Activated T-helper 9 cell treated with anti-CD3 and anti-CD28 coated beads, Interleukin-2, amount 50 U/mL, for 16 hours (primary cell): ENCODE results near the gene DERA.
"Not testable (repeated sequence)": the region's sequence is repeated elsewhere in the genome, so short reads cannot be mapped to it uniquely, and the experiment has no call there.

Experiments used
- DNase-seq: peaks from one replicate; pipeline ENCODE4 v3.0.0-alpha.2; 2020; ENCODE audit warnings: low read depth

Gene DERA

GRCh38 chr12:15963271-15963670, 52.1 kb downstream of the DERA start:
- no peak for DNase-seq

- DNase-seq, result no peak
Measured at GRCh38 chr12:15966426-15966825, 55.3 kb downstream of the DERA start.

- DNase-seq, result not testable (repeated sequence)
Measured at GRCh38 chr12:15967053-15967452, 55.9 kb downstream of the DERA start.

GRCh38 chr12:15971211-15971610, 60.1 kb downstream of the DERA start:
- no peak for DNase-seq

GRCh38 chr12:15972894-15973293, 61.8 kb downstream of the DERA start:
- DNase-seq, result no peak

- no peak for DNase-seq
Measured at GRCh38 chr12:15977999-15978951, 67.1 kb downstream of the DERA start.

GRCh38 chr12:15979096-15980092, 68.3 kb downstream of the DERA start:
- no peak for DNase-seq

- DNase-seq, result no peak
Measured at GRCh38 chr12:15982071-15982470, 70.9 kb downstream of the DERA start.

GRCh38 chr12:15982471-15982870, 71.3 kb downstream of the DERA start:
- no peak for DNase-seq

GRCh38 chr12:15982921-15983320, 71.8 kb downstream of the DERA start:
- no peak for DNase-seq

- no peak for DNase-seq
Measured at GRCh38 chr12:15984097-15984800, 73.1 kb downstream of the DERA start.

- DNase-seq, result no peak
Measured at GRCh38 chr12:15984963-15985362, 73.8 kb downstream of the DERA start.

GRCh38 chr12:15987696-15988095, 76.6 kb downstream of the DERA start:
- DNase-seq, result no peak

GRCh38 chr12:15988983-15989755, 78.0 kb downstream of the DERA start:
- DNase-seq, result no peak

GRCh38 chr12:15995801-15996200, 84.7 kb downstream of the DERA start:
- DNase-seq, result no peak

GRCh38 chr12:15996254-15996653, 85.1 kb downstream of the DERA start:
- DNase-seq, result no peak

- DNase-seq, result no peak
Measured at GRCh38 chr12:15996948-15997347, 85.8 kb downstream of the DERA start.

- no peak for DNase-seq
Measured at GRCh38 chr12:15997910-15998309, 86.8 kb downstream of the DERA start.

- no peak for DNase-seq
Measured at GRCh38 chr12:16002880-16003279, 91.7 kb downstream of the DERA start.

- DNase-seq, result no peak
Measured at GRCh38 chr12:16003460-16003859, 92.3 kb downstream of the DERA start.

- DNase-seq, result no peak
Measured at GRCh38 chr12:16006752-16007151, 95.6 kb downstream of the DERA start.
